DND-41 (cell line): Measurements from ENCODE around the gene ZNF296.

Source experiments
- CTCF ChIP-seq: IDR thresholded peaks from 2 replicates; pipeline ENCODE4 v1.5.1; 2012; ENCODE audit warnings: borderline replicate concordance, low read length, moderate library complexity, mild to moderate bottlenecking; ENCODE audit not compliant: poor library complexity, severe bottlenecking; ENCODE audit errors: extremely low read depth
- EZH2 ChIP-seq: IDR thresholded peaks from 3 replicates; pipeline ENCODE4 v1.6.1; 2012; ENCODE audit warnings: borderline replicate concordance, low read depth, mild to moderate bottlenecking, moderate library complexity, low read length, inconsistent platforms; ENCODE audit not compliant: severe bottlenecking

GRCh38 chr19:45025264-45025663 is 51.0 kb downstream of the ZNF296 start:
- TF ChIP-seq CTCF (no peak), EZH2 (no peak)
